Activated CD8-positive, alpha-beta memory T cell treated with anti-CD3 and anti-CD28 coated beads for 4 hours (primary cell): ENCODE data around the gene CFL1.
"Not testable (repeated sequence)": the region's sequence is repeated elsewhere in the genome, so short reads cannot be mapped to it uniquely, and the experiment has no call there.

Experiments used
- DNase-seq, 2 donors: peaks; one replicate each; pipeline ENCODE4 v3.0.0-alpha.2; 2020; ENCODE audit warnings: low read depth in 2 of 2

CFL1 gene

DNA sequence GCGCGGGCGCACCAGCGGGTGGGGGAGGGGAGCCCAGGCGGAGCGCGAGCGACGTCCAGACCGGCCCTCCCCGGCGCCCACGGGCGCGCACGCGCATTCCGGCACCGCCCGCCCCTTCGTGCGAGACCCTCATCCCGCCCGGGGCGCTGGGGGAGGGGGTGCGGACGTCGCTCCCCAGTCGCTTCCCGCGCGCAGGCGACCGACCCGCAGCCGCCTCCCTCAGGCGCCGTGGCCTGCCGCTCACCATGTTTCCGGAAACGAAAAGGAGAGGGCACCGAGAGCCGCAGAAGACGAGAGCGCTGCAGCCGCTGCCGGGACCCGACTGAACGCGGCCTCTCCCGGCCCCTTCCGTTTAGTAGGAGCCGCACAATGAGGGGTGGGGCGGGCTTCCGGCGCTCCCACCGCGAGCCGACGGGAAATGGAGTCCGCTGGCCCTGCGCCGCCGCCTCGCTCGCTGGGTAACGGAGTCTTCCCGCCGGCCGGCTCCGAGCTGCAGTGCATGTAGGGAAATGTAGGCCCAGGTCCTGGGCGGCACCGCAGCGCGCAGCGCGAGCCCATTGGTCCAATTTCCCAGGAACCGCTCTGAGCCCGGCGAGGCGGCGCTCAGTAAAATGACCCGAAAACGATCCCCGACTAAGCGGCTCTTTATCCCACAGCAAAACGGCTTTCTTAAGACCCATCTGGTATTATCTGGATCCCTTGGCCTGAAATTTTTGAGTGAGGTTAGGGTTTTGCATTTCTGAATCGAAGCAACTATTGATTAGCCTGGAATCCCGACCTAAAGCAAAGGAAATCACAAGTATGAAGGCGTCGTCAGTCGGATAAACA, at the start of gene CFL1:
CFL1 (minus strand) TSS at position 328 of the 828 bp plus-strand sequence; CDS start at position 247, 81 bp downstream.
- peak; percentile 93 to 95 for DNase-seq

DNA sequence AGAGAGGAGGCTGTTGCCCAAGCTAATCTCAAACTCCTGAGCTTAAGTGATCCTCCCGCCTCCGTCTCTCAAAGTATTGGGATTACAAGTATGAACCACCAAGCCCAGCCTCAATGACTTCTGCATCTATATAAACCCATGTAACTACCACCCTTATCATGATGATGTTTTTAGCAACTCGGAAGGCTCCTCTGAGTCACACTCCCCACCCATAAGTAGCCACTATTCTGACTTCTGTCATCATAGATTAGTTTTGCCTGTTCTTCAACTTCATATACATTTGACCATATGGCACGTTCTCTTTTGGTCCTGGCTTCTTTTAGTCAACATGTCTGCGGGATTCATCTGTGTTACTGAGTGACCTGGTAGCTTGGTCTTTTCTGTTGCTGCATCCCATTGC, 48.6 kb upstream of the CFL1 start:
- no peak for DNase-seq

DNA sequence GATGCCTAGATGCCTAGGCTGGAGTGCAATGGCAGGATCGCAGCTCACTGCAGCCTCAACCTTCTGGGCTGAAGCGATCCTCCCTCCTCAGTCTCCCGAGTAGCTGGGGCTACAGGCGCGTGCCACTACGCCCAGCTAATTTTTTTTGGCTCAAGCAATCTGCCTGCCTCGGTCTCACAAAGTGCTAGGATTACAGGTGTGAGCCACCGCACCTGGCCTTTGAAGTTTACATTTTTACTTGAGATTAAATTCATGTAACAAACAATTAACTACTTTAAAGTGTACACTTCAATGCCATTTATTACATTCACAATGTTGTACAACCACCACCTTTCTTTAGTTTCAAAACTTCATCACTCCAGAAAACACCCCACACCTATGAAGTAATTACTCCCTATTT, 45.7 kb upstream of the CFL1 start:
- DNase-seq: no peak

DNA sequence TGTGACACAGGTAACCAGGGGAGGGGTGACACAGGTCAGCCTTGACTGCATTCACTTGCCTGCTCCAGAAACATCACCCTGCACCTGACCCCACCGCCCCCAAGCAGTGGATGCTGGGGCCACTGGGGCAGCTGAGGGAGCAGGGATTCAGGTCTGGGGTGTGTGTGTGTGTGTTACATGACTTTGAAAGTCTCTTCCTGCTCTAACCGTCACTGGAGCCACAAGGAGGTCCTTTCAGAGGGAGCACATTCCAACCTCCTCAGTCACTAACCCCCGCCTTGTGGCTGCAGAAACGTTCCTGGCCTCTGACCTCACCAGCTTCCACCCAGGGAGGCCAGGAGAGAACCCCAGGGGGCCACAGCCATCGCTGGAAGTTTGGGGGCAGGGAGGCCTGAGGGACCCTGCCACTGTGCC, 45.1 kb upstream of the CFL1 start:
- no peak for DNase-seq

DNA sequence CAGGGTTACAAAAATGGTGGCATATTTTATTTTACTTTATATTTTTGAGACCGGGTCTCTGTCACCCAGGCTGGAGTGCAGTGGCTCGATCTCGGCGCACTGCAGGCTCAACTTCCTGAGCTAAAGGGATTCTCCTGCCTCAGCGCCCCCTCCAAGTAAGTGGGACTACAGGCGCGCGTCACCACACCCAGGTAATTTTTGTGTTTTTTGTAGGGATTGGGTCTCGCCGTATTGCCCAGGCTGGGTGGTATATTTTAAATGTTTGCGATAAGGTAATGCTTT, 42.9 kb upstream of the CFL1 start:
- no peak for DNase-seq

DNA sequence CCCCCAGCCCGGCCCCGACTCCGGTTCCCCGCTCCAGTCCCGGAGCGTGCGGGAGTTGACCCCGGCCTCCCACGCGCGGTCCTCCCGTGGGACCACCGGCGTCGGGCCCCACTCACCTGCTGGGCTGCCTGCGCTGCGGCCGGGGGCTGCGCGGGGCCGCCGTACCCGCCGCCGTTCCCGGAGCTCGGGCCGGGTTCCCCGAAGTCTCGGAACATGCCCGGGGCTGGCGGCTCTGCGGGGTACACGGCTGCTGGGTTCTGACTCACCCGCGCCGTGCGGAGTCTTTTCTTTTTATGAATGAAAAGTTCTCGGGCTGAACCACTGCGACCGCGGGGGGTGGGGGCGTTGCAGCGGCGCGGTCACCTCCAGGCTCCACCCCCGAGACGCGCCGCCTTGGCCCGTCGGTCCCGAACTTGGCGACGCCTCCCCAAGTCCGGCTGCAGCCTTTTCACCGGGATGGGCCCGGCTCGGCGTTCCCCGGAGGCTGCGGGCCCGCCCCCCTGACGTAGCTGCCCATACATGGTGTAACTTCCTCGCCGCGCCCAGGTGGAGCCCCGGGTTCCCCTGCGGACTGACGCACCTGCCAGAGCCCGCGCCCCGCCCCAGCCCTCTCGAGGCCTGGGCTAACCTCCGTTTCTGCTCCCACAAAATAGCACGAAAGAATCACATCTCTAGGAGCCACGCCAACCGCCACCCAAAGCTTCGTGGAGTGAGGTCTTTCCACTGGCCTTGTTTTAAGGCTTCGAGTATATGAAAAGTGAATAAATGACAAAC, 42.3 kb upstream of the CFL1 start, which contains the start of gene FOSL1:
FOSL1 (minus strand) TSS at position 264 of the 774 bp plus-strand sequence; CDS start at position 215, 49 bp downstream.
- DNase-seq: peak; percentile 84 to 90

DNA sequence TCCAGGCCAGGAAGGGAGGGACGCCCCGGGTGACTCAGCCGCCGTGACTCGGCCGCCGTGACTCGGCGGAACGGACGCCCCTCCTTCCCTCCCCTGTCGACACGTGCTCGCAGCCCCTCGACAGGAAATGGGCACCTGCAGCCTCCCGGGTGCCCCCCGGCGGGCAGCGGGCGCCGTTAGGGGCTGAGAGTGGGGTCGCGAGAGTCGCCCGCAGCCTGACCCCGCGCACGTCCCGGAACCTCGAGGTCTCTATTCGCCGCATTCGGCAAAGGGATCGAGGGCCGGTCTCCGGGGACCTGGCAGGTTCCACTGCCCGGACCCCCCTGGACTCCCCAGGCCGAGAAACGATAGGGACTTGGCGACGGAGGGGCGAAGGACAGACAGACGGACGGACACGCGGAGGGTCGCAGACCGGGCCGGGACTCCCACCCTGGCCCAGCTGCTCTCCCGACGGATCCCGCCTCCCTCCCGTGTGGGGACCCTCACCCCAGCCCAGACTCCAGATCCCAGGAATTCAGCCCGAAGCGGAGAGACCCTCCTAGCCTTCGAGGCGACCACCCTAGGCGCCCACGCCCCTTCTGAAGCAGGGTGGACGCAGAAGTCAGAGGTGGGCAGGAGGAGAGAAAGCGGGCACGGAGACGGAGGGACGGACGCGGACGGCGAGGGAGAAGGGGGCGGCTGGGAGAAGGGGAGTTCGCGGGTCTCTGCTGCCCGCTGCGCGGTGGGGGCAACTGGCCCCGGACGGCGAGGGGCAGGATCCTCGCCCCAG, 41.6 kb upstream of the CFL1 start:
- peak; percentile 56 to 63 for DNase-seq

DNA sequence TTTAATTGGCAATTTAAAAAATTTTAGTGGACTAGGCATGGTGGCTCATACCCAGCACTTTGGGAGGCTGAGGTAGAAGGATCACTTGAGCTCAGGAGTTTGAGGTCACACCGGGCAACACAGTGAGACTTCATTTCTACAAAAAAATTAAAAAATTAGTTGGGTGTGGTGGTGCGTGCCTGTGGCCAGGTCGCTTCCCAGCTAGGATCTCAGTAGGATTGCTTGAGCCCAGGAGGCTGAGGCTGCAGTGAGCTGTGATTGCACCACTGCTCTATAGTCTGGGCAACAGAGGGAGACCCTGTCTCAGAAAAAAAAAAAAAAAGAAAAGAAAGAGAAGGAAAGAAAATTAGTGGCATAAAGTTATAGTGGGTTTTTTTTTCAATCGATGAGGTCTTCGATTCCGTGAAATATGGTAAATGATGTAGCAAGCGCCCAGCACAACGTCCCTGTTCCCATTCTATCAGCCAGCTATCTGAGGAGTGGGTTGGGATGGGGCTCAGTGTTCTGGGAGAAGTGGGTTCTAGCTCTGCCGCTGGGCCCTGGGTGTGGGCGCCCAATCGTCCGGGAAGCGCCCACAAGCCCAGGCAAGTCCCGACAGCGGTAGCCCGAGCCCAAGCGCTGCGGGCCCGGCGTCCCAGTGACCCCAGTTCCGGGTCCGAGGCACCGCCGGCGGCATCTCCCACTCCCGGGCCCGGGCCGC, 40.8 kb upstream of the CFL1 start:
- DNase-seq: no peak

DNA sequence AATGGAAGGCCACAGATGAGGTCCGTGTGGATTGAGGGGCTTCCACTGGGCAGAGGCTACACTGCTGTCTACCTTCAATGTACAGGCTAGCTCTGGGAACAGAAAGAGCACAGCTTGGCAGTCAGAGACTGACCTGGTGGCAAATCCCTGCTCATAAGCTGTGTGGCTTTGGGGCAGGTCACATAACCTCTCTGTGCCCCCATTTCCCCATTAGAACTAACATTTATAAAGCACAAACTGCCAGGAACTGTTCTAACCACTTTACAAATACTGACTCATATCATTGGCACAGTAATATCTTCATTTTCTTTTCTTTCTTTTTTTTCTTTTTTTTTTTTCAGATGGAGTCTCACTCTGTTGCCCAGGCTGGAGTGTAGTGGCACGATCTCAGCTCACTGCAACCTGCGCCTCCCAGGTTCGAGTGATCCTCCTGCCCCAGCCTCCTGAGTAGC, 39.1 kb upstream of the CFL1 start:
- no peak for DNase-seq

DNA sequence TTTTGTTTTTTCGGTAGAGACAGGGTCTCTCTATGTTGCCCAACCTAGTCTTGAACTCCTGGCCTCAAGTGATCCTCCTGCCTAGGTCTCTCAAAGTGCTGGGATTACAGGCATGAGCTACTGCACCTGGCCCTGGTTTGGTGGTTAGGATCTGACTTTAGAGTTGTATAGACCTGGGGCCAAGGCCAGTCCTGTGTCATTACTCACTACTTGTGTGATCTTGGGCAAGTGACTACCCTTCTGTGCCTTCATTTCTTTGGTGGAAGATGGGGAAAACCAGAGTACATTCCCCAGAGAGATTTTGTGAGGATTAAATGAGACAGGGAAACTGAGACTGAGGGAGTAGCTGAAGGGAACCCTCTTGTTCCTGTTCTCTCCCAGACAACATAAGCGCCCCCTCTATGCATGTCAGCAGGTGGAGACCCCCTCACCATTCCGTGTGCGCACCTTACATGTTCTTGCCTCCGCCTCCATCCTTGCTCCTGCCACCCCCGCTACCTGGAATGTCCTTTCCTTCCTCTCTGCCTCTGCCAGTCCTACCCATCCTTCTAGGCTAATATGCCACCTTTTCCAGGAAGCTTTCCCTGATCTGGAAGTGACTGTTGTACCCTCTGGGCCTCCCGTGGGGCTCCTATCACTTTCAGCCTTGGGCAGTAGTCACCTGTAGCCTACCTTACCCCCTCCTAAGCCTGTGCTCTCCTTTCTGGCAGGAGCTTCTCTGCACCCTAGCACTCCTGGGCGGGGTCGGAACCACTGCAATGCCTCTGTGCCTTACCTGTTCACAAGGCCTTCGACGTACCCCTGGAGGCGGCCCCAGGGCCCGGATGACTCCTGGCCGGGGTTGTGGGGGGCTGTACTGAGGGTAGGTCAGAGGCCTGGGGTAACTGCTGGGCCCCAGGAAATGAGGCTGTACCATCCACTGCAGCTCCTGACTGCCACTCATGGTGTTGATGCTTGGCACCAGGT, 38.3 kb upstream of the CFL1 start:
- DNase-seq: no peak

DNA sequence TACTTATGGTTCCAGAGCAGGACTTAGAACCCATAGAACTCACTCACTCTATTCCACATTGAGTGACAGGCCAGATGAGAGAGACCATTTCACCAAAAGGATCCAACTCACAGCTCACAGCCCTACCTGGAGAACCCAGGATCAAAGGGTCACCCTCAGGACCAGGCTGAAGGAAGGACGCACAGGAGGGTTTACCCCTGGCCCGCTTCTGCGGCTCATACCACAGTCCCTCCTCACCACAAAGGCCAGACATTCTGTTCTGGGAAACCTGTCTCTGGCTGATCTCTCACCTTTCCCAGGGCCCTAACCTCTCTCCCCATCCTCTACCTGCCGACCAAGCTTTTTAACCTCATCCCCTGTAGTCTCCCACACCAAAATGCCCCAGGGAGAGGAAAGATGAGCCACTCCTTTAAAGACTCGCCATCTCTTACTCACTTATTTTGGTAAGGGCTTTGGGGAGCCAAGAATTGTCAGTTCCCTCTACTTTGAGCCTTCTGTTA, 37.6 kb upstream of the CFL1 start:
- DNase-seq: no peak

DNA sequence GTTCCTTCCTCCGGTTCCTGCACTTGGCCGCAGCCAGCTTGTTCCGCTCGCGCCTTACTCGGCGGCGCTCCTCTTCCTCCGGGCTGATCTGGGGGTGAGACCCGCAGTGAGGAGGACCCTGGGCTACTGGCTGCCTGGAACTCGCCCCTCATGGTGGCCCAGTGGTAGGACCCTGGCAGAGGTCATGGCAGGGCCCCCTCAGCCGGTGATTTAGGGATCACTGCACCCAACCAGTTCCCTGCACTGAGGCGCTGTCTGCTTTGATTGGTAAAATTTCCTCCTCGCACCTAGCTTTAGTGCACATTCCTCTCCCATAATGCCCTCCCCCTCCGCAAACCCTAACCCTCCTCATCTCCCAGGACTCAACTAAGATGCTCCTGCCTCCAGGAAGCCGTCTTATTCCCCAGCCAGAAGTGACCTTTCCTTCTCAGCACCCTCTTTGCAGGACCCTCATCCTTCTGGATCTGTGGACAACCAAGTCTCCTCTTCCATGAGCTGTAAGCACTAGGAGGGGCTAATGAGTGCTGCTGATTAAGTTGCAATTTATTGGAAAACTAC, 36.1 kb upstream of the CFL1 start:
- no peak for DNase-seq

DNA sequence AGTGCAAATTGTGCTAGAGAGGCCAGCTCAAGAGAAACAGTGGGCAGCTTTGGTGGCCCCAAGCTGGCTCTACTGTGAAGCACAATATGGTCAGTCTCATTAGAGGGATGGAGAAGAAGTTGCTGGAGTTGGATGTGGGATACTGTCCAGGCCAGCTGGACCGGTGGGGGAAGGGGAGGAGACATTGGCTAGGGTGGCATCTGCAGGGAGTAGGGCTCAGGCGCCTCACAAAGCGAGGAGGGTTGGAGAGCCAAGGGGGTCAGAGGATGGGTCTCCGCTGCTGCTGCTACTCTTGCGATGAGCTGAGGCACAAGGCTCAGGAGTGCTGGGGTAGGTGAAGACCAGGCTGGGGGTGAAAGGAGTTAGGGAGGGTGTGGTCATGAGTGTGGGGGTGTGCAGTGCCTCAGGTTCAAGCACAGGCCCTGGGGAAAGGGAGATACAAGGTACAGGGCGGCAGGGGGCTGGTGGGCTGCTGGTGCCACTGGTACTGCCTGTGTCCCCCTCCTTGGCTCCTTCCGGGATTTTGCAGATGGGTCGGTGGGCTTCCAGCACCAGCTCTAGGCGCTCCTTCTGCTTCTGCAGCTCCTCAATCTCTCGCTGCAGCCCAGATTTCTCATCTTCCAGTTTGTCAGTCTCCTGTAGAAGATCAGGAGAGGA, 34.8 kb upstream of the CFL1 start:
- DNase-seq: no peak

DNA sequence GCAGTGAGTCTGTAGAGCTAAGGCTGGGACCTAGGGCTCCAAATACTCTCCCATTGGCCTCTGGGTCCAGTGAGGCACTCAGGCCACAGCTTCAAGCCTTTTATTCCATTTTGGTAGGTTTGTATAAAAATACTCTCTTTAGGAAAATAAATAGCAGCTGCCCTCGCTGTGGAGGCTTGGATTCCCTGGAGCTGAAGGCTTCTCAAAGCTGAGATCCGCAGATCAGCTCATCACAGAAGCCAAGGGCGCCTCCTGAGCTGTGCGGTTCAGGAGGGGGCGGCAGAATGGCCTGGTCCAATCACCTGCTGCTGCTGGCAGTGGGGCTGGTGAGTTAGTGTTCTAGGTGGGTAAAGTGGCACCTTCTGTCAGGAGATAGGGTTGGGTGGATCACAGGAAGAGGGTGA, 34.2 kb upstream of the CFL1 start:
- DNase-seq: not testable (repeated sequence)

DNA sequence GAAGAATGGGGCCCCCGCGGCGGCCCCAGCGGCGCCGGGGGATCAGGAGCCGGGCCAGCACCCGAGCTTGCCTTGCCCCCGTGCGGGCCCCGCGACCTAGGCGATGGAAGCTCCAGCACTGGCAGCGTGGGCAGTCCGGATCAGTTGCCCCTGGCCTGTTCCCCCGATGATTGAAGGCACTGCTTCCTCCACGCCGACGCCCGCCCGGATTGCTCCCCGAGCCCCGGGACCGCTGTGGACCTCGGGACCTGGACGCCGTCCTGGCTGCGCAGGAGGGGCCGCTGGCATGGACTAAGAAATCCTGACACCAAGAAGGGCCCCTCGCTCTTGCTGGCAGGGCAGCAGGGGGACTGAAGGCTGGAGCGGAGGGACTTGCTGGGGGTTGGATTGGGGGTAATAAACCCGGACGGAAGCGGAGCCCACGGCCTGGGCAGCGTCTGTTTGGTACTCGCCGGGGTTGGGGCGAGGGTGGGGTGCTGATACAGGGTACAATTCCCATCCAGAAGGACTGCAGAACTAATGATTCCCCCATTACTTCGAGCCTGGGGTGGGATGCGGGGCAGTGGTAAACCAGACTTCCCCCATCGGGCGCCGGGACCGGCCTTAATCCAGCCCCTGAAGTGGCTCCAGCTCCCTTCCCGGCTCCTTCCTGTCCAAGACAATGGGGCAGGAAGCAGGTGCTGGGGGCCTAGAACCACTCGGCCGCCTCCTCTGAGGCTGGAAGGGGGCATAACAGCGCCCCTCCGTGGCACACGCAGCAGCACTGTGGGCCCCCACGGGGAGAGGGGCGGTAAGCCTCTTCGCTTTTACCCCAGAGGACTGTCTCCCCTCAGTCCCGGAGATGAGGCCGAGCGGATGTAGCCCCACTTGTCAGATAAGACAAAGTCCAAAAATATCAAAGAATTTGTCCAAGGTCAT, 33.5 kb upstream of the CFL1 start:
- no peak for DNase-seq

DNA sequence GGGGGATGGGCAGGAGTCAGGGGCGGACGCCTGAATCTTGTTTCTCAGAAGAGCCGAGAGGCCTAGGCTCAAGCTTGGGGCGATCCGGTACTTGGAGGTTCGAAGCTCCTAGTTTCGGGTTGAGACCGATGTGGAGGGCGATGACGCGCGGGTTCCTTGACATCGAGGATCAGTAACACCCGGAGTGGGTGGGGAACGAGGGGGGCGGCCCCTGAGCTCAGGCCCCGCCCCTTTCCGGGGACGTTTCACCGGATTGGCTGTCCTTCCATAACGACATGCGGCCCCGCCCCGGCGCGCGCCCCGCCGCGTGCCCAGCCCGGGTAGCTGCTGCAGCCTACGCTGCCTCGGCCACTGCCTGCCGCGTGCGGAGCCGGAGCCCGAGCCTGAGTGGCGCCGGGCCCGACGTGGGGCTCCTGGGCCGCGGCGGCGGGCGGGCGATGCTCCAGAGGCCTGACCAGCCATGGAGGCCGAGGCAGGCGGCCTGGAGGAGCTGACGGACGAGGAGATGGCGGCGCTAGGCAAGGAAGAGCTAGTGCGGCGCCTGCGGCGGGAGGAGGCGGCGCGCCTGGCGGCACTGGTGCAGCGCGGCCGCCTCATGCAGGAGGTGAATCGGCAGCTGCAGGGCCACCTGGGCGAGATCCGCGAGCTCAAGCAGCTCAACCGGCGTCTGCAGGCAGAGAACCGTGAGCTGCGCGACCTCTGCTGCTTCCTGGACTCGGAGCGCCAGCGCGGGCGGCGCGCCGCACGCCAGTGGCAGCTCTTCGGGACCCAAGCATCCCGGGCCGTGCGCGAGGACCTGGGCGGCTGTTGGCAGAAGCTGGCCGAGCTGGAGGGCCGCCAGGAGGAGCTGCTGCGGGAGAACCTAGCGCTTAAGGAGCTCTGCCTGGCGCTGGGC, 32.6 kb upstream of the CFL1 start, which contains the start of gene CCDC85B:
CCDC85B (plus strand) TSS at position 350 of the 895 bp plus-strand sequence; CDS start at position 461, 111 bp downstream.
- DNase-seq: peak; percentile 97

DNA sequence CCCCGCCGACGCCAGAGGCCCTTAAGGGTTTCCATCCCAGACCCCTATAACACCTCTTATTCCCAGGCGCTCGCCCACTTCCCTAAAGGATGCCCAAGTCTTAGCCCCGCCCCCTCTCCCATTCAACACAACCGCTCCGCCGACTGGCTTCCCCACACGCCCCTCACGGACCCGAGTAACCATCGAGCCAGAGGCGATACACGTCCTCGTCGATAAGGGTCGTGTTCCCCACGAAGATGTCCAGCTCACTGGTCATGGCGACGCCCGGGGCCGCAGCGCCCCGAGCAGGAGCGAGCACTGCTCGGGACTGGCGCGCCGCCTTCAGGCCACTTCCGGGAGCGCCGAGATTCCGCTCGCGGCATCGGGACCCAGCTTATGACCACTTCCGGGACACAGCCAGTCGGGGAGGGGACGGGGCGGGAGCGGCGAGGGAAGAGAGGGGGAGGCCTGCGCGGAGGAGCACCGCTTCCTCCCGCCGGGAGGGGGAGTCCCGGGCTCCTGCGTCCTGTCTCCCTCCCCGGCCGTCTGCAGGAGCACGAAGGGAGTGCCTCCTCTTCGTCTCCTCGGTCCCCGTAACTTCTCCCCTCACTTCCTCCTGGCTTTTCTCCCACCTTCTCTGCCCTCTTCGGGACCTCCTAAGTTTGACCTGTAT, 30.3 kb upstream of the CFL1 start, which contains the start of gene FIBP:
FIBP (minus strand) TSS at position 309 of the 652 bp plus-strand sequence; CDS start at position 256, 53 bp downstream.
- peak; percentile 91 to 93 for DNase-seq
